ENCODE data around the gene TTC17.

DNA sequence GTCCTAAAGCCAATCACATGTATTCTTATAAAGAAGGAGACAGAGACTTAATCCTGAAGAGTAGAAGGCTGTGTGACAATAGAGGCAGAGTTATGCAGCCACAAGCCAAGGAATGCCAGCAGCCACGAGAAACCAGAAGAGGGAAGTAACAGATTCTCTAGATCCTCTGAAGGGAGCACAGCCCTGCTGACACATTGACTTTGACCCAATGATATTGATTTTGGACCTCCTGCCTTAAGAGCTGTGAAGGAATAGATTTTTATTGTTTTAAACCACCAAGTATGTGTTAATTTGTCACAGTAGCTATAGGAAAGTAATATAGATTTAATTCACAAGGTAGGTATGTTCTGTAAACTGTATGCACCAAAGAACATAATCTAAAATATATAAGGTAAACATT is 103.6 kb downstream of the TTC17 start:
- TF ChIP-seq CTCF (IDR thresholded peaks at IDR 0.05 in 8 of 11, conservative IDR thresholded peaks at IDR 0.05 in 3 of 11), result no peak
- TF ChIP-seq POLR2A (IDR thresholded peaks at IDR 0.05), result no peak
- TF ChIP-seq POLR2AphosphoS5 (IDR thresholded peaks at IDR 0.05), result no peak

Measured in spleen (tissue), 7 donors.